ENCODE results near the gene AP3S1.

DNA sequence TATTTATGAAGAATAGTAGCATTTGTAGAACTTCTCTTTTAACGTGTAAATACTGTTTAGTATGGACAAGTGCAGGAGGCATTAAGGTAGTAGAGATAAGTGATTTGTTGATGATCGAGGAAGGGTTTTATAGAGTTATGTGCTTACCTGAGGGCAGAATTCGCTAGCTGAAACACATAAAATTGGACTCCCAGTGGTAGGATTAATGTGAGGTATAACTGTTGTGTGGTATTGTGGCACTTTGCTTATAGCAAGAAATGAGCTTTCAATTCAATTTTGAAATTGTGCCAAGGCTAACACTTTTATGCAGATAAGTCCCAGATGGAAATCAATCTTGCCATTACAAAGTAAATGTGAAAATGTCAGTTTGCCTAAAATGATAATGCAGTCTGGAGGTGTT, 1.2 kb downstream of the AP3S1 start:
- no peak; the same call in 1 of the 2 replicates for TF ChIP-seq PKNOX1 (IDR thresholded peaks at IDR 0.05)
- no peak for TF ChIP-seq FOXA1 (IDR thresholded peaks at IDR 0.05)
- TF ChIP-seq SUZ12 (IDR thresholded peaks at IDR 0.05) = no peak
- no peak for TF ChIP-seq ARNT (IDR thresholded peaks at IDR 0.05)
- no peak for TF ChIP-seq FOXM1 (IDR thresholded peaks at IDR 0.05; ENCODE audit: borderline replicate concordance)
- TF ChIP-seq ELF4 (IDR thresholded peaks at IDR 0.05) = no peak
- TF ChIP-seq SP1 (IDR thresholded peaks at IDR 0.05) = no peak
- TF ChIP-seq FOXK2 (IDR thresholded peaks at IDR 0.05) = no peak
- no peak for TF ChIP-seq ZNF384 (IDR thresholded peaks at IDR 0.05)
- TF ChIP-seq NFRKB (IDR thresholded peaks at IDR 0.05) = no peak
- no peak for TF ChIP-seq BHLHE40 (IDR thresholded peaks at IDR 0.05; ENCODE audit: borderline replicate concordance)
- no peak for TF ChIP-seq HDGF (IDR thresholded peaks at IDR 0.05; ENCODE audit: borderline replicate concordance)
- TF ChIP-seq L3MBTL2 (conservative IDR thresholded peaks at IDR 0.05) = no peak
